Chondrocyte (in vitro differentiated cells): ENCODE data around the gene DBNDD2. TPM values are rescaled to one million over a fixed set of nuclear protein-coding genes. Genes with fewer than 3 reads are reported as not detected.
A peak's percentile ranks its signal among the peaks of the same experiment; 100 is the strongest.

ENCODE experiments used
- DNase-seq: peaks from one replicate; pipeline ENCODE4 v3.0.0; 2021; ENCODE audit warnings: mixed read lengths, low spot score
- H3K27ac Mint-ChIP-seq: one replicate; pipeline ENCODE4 v1.8.0; 2021; ENCODE audit warnings: mild to moderate bottlenecking, moderate library complexity, mixed read lengths; ENCODE audit not compliant: unreplicated experiment
- H3K27me3 Mint-ChIP-seq: 2 replicates; pipeline ENCODE4 v1.8.0; 2021; ENCODE audit warnings: low read depth, mixed read lengths
- H3K36me3 Mint-ChIP-seq: 2 replicates; pipeline ENCODE4 v1.8.0; 2021; ENCODE audit warnings: low read depth, mixed read lengths
- H3K4me1 Mint-ChIP-seq: 2 replicates; pipeline ENCODE4 v1.8.0; 2021; ENCODE audit warnings: low read depth, mild to moderate bottlenecking, mixed read lengths
- H3K4me3 Mint-ChIP-seq: one replicate; pipeline ENCODE4 v1.8.0; 2021; ENCODE audit warnings: mild to moderate bottlenecking, moderate library complexity, mixed read lengths; ENCODE audit not compliant: unreplicated experiment
- H3K9me3 Mint-ChIP-seq: 2 replicates; pipeline ENCODE4 v1.8.0; 2021; ENCODE audit warnings: low read depth, mixed read lengths
- CTCF ChIP-seq: fragments of 200-600 bp; sonication (generic); IDR thresholded peaks from 2 replicates; pipeline ENCODE4 v1.5.0; 2021; ENCODE audit warnings: antibody characterized with exemption, mild to moderate bottlenecking, moderate library complexity
- long read RNA-seq: library from polyadenylated mRNA; stranded (forward); transcript quantifications from one replicate; pipeline ENCODE4 v2.0.0, GENCODE V29; 2021
- total RNA-seq: library from RNA; stranded (reverse); gene quantifications from 3 replicates; pipeline ENCODE4 v1.2.1, GENCODE V29; 2021

Gene DBNDD2
- total RNA-seq, result 11.3 to 47.0 TPM (median 46.6 TPM) in 3 replicates
- long read RNA-seq, transcript DBNDD2-202 (4 exons, 1,078 nt), result major isoform, 35 of 57 reads
- long read RNA-seq, transcript DBNDD2-208 (4 exons, 1,118 nt), result minor isoform, 8 of 57 reads
- long read RNA-seq, partial matches to known transcripts, result 0 of 57 reads
- long read RNA-seq, other reads (novel, unspliced or antisense), result 4 of 57 reads

GRCh38 chr20:45407783-45408645 is at the start of gene DBNDD2:
Gene DBNDD2 (plus strand): TSS chr20:45408289. CDS start chr20:45408468, 179 bp downstream.
- H3K36me3 Mint-ChIP-seq, result peaks cover 19% of the 10 kb centered on the region
- peak within 1 kb of the TSS; percentile 85 for H3K4me3 Mint-ChIP-seq
- peak within 1 kb of the TSS; percentile 87 for H3K27ac Mint-ChIP-seq

DNA sequence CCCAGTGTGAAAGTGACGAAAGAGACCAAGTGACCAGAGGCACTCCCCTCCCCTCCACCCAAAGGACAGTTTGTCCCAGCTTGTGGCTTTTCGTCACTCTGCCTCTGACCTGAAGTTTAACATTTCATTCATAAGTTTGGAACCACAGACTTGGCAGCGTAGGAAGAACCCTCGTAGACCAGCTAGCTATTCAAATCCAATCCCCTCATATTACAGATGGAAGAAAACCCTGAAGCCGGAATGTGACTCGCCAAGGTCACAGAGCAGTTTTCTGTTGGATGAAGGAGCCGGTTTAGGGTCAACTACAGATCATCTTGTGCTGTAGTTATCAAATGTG is 49.1 kb upstream of the DBNDD2 start:
- Mint-ChIP-seq H3K4me1 (peaks cover 67% of the 10 kb centered on the region), H3K36me3 (no peaks in the 10 kb centered on the region), H3K4me3 (no peak overlapping the region), H3K27ac (peak overlapping the region; percentile 92), H3K27me3 (no peaks in the 10 kb centered on the region), H3K9me3 (no peaks in the 10 kb centered on the region)
- no peak for TF ChIP-seq CTCF
- no peak for DNase-seq

More at GRCh38 chr20:45407783-45408645, at the start of gene DBNDD2:
- H3K27me3 Mint-ChIP-seq, result no peaks in the 10 kb centered on the region
- peaks cover 19% of the 10 kb centered on the region for H3K4me1 Mint-ChIP-seq
- TF ChIP-seq CTCF, result no peak
- no peaks in the 10 kb centered on the region for H3K9me3 Mint-ChIP-seq
- no peak for DNase-seq

GRCh38 chr20:45359406-45360148 is 48.5 kb upstream of the DBNDD2 start:
- H3K4me1 Mint-ChIP-seq, result peaks cover 64% of the 10 kb centered on the region
- no peak for DNase-seq
- TF ChIP-seq CTCF, result no peak
- no peak overlapping the region for H3K4me3 Mint-ChIP-seq
- H3K27ac Mint-ChIP-seq, result peak overlapping the region; percentile 92
- no peaks in the 10 kb centered on the region for H3K36me3 Mint-ChIP-seq
- no peaks in the 10 kb centered on the region for H3K9me3 Mint-ChIP-seq
- H3K27me3 Mint-ChIP-seq, result no peaks in the 10 kb centered on the region

DNA sequence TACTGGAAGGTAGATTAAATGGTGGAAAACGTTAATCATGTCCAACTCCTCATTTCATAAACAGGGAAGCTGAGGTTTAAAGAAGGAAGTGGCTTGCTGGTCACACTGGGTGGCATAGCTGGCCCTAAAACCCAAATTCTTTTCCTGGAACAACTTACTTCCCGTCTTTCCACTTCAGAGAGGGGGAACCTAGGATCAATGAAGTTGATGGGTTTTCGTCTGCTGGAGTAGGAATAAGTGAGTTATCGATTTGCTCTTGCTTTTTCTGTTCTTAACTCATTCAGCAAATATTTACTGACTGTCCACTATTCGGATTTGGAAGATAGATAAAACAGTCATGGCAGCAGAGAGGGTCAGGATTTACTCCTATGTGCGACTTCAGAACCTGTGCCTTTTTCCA is 46.3 kb upstream of the DBNDD2 start:
- peaks cover 1% of the 10 kb centered on the region for H3K36me3 Mint-ChIP-seq
- no peak overlapping the region for H3K27ac Mint-ChIP-seq
- TF ChIP-seq CTCF, result no peak
- DNase-seq, result no peak
- no peak overlapping the region for H3K4me3 Mint-ChIP-seq
- no peaks in the 10 kb centered on the region for H3K9me3 Mint-ChIP-seq
- H3K4me1 Mint-ChIP-seq, result peaks cover 53% of the 10 kb centered on the region
- no peaks in the 10 kb centered on the region for H3K27me3 Mint-ChIP-seq
